ENCODE measurements around the gene DNAJC13.

DNA sequence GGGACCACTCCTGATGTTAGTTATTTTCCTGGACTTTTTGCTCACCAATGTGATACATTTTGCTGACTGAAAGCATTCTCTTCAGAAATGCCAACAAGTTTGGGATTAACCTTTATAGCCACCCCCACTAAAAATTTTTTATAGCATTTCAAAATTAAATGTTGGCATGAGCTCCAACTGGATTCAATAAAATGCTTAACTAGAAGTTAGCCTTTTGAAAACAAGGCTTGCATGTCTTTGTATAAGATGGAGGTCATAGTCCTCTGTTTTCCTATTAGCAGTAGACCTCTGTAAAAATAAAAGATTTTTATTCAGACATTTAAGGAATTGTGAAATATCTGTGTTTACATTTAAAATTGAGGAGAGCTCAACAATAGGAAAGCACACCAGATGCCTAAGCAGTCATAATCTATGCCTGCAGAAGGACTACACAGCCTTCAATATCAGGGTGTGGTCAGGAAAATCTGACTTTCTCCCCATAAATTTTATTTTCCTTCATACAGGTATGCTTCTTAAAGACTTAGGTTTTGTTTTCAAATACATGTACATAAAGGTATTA, 87.2 kb downstream of the DNAJC13 start:
- TF ChIP-seq ZNF274 (IDR thresholded peaks at IDR 0.05; ENCODE audit: low read depth, low read length) (no peak), YY1 (IDR thresholded peaks at IDR 0.05; ENCODE audit: insufficient read depth, insufficient read length) (no peak)
